HEK293 (cell line): ENCODE data around the gene MOB4.

ENCODE experiments used
- KLF9 ChIP-seq: fragments of 450-650 bp; formaldehyde crosslinking; IDR thresholded peaks from 2 replicates; pipeline ENCODE4 v1.5.1; 2016; ENCODE audit warnings: missing biosample characterization, missing genetic modification characterization, low read depth
- YY1 ChIP-seq: fragments of 450-650 bp; formaldehyde crosslinking; IDR thresholded peaks from 2 replicates; pipeline ENCODE4 v1.5.1; 2018; ENCODE audit warnings: missing biosample characterization, missing genetic modification characterization
- ZBTB8A ChIP-seq: fragments of 450-650 bp; formaldehyde crosslinking; IDR thresholded peaks from 2 replicates; pipeline ENCODE4 v1.5.1; 2016; ENCODE audit warnings: missing biosample characterization, missing genetic modification characterization
- ZFHX2 ChIP-seq: fragments of 450-650 bp; formaldehyde crosslinking; conservative IDR thresholded peaks from 2 replicates; pipeline ENCODE4 v1.5.1; 2016; ENCODE audit warnings: missing biosample characterization, missing genetic modification characterization
- ZFP41 ChIP-seq: fragments of 450-650 bp; formaldehyde crosslinking; IDR thresholded peaks from 2 replicates; pipeline ENCODE4 v1.5.1; 2016; ENCODE audit warnings: missing biosample characterization, missing genetic modification characterization, borderline replicate concordance
- ZNF112 ChIP-seq: fragments of 450-650 bp; formaldehyde crosslinking; IDR thresholded peaks from 2 replicates; pipeline ENCODE4 v1.5.0; 2017; ENCODE audit warnings: missing biosample characterization, missing genetic modification characterization
- ZNF121 ChIP-seq: fragments of 450-650 bp; formaldehyde crosslinking; IDR thresholded peaks from 2 replicates; pipeline ENCODE4 v1.5.1; 2016; ENCODE audit warnings: missing biosample characterization, missing genetic modification characterization
- ZNF266 ChIP-seq: fragments of 450-650 bp; formaldehyde crosslinking; IDR thresholded peaks from 2 replicates; pipeline ENCODE4 v1.5.1; 2016; ENCODE audit warnings: missing biosample characterization, missing genetic modification characterization, low read depth
- ZNF501 ChIP-seq: fragments of 450-650 bp; formaldehyde crosslinking; IDR thresholded peaks from 2 replicates; pipeline ENCODE4 v1.5.1; 2016; ENCODE audit warnings: missing biosample characterization, missing genetic modification characterization
- ZNF585B ChIP-seq: fragments of 450-650 bp; formaldehyde crosslinking; IDR thresholded peaks from 2 replicates; pipeline ENCODE4 v1.5.1; 2016; ENCODE audit warnings: missing biosample characterization, missing genetic modification characterization
- ZNF660 ChIP-seq: fragments of 450-650 bp; IDR thresholded peaks from 2 replicates; pipeline ENCODE4 v1.5.1; 2018; ENCODE audit warnings: missing biosample characterization, mild to moderate bottlenecking, missing genetic modification characterization
- TF ChIP-seq, protein P1 (sequence below): fragments of 450-650 bp; formaldehyde crosslinking; IDR thresholded peaks from 2 replicates; pipeline ENCODE4 v1.5.1; 2016; ENCODE audit warnings: missing biosample characterization, missing genetic modification characterization
- TF ChIP-seq, protein P2 (sequence below): fragments of 450-650 bp; formaldehyde crosslinking; IDR thresholded peaks from 2 replicates; pipeline ENCODE4 v1.5.1; 2016; ENCODE audit warnings: missing biosample characterization, missing genetic modification characterization
- TF ChIP-seq, protein P3 (sequence below): fragments of 450-650 bp; formaldehyde crosslinking; IDR thresholded peaks from 2 replicates; pipeline ENCODE4 v1.5.1; 2016; ENCODE audit warnings: missing biosample characterization, missing genetic modification characterization

DNA sequence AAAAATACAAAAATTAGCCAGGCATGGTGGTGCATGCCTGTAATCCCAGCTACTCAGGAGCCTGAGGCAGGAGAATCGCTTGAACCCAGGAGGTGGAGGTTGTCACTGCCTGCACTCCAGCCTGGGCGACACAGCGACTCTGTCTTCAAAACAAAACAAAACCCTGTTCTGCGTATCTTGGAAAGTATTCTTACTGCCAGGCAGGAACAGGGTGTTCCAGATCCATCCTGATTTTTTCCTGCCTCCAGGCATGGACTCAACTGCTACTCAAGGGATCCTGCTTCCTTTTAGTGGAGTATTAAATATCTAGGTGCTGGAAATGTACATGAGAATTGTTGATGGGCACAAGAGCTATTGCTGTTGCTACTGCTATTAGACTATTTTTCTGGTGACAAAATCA is 28.5 kb upstream of the MOB4 start:
- TF ChIP-seq, protein P1, sequence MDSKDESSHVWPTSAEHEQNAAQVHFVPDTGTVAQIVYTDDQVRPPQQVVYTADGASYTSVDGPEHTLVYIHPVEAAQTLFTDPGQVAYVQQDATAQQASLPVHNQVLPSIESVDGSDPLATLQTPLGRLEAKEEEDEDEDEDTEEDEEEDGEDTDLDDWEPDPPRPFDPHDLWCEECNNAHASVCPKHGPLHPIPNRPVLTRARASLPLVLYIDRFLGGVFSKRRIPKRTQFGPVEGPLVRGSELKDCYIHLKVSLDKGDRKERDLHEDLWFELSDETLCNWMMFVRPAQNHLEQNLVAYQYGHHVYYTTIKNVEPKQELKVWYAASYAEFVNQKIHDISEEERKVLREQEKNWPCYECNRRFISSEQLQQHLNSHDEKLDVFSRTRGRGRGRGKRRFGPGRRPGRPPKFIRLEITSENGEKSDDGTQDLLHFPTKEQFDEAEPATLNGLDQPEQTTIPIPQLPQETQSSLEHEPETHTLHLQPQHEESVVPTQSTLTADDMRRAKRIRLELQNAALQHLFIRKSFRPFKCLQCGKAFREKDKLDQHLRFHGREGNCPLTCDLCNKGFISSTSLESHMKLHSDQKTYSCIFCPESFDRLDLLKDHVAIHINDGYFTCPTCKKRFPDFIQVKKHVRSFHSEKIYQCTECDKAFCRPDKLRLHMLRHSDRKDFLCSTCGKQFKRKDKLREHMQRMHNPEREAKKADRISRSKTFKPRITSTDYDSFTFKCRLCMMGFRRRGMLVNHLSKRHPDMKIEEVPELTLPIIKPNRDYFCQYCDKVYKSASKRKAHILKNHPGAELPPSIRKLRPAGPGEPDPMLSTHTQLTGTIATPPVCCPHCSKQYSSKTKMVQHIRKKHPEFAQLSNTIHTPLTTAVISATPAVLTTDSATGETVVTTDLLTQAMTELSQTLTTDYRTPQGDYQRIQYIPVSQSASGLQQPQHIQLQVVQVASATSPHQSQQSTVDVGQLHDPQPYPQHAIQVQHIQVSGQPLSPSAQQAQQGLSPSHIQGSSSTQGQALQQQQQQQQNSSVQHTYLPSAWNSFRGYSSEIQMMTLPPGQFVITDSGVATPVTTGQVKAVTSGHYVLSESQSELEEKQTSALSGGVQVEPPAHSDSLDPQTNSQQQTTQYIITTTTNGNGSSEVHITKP (tag by site-specific recombination) = no peak
- no peak for TF ChIP-seq ZNF121 (tag by site-specific recombination)
- no peak for TF ChIP-seq ZBTB8A (tag by site-specific recombination)
- TF ChIP-seq ZNF585B (tag by site-specific recombination) = no peak
- TF ChIP-seq ZFP41 (tag by site-specific recombination) = no peak
- TF ChIP-seq, protein P2, sequence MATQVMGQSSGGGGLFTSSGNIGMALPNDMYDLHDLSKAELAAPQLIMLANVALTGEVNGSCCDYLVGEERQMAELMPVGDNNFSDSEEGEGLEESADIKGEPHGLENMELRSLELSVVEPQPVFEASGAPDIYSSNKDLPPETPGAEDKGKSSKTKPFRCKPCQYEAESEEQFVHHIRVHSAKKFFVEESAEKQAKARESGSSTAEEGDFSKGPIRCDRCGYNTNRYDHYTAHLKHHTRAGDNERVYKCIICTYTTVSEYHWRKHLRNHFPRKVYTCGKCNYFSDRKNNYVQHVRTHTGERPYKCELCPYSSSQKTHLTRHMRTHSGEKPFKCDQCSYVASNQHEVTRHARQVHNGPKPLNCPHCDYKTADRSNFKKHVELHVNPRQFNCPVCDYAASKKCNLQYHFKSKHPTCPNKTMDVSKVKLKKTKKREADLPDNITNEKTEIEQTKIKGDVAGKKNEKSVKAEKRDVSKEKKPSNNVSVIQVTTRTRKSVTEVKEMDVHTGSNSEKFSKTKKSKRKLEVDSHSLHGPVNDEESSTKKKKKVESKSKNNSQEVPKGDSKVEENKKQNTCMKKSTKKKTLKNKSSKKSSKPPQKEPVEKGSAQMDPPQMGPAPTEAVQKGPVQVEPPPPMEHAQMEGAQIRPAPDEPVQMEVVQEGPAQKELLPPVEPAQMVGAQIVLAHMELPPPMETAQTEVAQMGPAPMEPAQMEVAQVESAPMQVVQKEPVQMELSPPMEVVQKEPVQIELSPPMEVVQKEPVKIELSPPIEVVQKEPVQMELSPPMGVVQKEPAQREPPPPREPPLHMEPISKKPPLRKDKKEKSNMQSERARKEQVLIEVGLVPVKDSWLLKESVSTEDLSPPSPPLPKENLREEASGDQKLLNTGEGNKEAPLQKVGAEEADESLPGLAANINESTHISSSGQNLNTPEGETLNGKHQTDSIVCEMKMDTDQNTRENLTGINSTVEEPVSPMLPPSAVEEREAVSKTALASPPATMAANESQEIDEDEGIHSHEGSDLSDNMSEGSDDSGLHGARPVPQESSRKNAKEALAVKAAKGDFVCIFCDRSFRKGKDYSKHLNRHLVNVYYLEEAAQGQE = no peak
- TF ChIP-seq KLF9 = no peak
- no peak for TF ChIP-seq YY1 (tag by site-specific recombination)
- no peak for TF ChIP-seq ZNF660 (tag by site-specific recombination)
- TF ChIP-seq ZNF501 (tag by site-specific recombination) = no peak
- TF ChIP-seq, protein P3, sequence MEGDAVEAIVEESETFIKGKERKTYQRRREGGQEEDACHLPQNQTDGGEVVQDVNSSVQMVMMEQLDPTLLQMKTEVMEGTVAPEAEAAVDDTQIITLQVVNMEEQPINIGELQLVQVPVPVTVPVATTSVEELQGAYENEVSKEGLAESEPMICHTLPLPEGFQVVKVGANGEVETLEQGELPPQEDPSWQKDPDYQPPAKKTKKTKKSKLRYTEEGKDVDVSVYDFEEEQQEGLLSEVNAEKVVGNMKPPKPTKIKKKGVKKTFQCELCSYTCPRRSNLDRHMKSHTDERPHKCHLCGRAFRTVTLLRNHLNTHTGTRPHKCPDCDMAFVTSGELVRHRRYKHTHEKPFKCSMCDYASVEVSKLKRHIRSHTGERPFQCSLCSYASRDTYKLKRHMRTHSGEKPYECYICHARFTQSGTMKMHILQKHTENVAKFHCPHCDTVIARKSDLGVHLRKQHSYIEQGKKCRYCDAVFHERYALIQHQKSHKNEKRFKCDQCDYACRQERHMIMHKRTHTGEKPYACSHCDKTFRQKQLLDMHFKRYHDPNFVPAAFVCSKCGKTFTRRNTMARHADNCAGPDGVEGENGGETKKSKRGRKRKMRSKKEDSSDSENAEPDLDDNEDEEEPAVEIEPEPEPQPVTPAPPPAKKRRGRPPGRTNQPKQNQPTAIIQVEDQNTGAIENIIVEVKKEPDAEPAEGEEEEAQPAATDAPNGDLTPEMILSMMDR (tag by site-specific recombination) = no peak
- no peak for TF ChIP-seq ZNF266
- TF ChIP-seq ZNF112 (tag by site-specific recombination) = no peak
- TF ChIP-seq ZFHX2 (tag by site-specific recombination) = no peak
